ENCODE measurements around the gene PPIA.
A peak's percentile ranks its signal among the peaks of the same experiment; 100 is the strongest.

Gene PPIA

GRCh38 chr7:44796504-44797328 is at the start of gene PPIA:
PPIA (plus strand) TSS chr7:44796681; CDS start chr7:44796725, 44 bp downstream.
- DNase-seq = peak; percentile 98

- DNase-seq = peak; percentile 88
These were observed 48.2 kb upstream of the PPIA start, which contains the start of gene ZMIZ2 for GRCh38 chr7:44748045-44748947. ZMIZ2 (plus strand) TSS chr7:44748847; CDS start chr7:44756250, 7,403 bp downstream.

DNA sequence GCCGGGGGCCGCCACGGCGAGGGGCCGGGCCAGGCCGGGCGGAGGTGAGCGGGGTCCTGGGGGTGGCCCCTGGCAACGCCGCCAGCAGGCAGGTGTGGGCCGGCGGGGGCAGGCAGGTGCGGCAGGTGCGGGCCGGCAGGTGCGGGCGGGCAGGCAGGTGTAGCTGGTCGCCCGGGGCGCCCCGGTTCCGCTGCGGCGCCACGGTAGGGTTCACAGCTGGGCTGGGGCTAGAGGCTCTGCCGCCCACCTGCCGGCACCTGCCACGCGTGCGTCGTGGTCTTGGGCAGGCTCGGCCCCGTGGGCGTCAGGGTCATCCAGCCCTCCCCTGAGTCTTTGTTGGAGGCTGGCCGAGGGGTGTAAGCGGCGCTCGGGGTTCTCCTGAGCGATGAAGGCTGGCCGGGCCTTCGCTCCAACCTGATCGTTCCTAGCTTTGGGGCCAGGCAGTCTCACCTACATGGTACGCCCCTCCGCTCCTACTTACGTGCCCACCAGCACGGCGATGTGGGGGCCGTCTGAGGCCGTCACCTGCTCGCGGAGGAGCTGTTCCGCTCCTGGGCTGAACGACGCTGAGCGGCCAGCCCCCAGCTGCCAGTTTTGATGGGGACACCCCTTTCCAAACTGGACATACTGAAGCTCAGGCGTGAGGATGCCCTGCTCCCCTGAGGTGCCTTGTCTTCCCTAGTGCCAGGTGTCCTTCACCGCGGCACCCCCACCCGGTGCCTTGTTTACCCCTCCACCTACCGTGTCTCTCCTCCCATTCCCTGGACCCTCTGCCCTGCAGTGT is 47.3 kb upstream of the PPIA start:
- DNase-seq = peak; percentile 68

GRCh38 chr7:44749992-44750391 is 46.5 kb upstream of the PPIA start:
- DNase-seq = no peak

DNA sequence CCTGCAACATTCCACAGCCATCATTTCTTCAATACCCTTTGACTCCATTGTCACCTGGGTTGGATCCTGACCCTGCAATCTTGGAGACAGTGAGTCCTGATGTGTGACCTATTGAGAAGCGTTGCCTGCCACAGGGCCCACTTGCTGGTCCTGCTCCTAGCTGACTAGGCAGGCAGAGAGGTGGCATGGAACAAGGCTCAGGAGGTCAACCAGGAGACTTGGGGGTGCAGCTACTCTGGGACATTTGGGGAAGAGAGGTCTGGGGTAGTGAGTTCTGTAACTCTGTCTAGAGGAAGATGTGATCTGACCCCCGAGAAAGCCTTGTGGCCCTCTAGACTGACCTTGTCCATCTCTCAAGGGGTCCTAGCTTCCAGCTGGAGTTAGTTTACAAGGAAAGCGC is 46.1 kb upstream of the PPIA start:
- DNase-seq = no peak

GRCh38 chr7:44750921-44751571 is 45.4 kb upstream of the PPIA start:
- DNase-seq = no peak

GRCh38 chr7:44752822-44753221 is 43.7 kb upstream of the PPIA start:
- DNase-seq = no peak

DNA sequence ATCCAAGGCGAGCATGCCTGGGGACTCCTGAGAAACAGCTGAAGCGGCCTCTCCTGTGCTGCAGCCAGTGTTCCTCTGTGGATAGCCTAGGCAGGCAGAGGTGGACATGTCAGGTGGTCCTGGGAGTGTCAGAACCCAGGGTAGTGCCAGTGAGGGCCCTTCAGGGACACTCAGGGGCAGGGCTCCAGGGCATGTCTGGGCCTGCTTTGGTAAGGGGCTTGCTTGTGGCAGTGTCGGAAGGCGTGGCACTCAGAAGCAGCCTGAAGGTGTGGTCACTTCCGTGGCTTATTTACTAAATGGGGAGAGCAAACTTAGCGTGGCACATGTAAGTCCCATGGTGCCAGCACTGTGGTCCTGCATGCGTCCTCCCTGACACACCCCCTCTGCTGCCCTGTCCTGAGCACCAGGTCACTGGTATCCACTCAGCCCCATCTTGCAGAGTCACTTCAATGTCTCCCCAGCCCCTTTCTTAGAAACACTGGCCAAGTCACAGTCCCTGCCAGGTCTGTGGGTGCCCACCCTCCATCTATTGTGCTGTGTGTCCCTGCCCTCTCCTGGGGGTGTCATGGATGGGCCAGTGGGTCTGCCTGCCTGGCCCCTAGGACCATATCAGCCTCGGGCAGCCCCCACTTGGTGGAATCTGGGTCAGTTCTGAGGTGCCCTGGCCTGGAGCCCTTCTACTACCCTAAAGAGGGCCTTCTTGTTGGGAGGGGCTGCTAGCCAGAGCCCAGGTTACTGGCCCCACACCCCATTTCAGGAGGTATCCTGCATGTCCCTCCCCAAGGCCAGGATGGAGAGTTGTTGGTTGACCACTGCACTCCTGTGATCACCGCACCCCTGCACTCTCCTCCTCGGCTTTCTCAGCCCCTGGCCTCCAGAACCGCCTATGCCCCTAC is 41.4 kb upstream of the PPIA start:
- DNase-seq = no peak

- DNase-seq = no peak
These were observed 40.5 kb upstream of the PPIA start for GRCh38 chr7:44755698-44756627.

GRCh38 chr7:44756904-44757303 is 39.6 kb upstream of the PPIA start:
- DNase-seq = no peak

DNA sequence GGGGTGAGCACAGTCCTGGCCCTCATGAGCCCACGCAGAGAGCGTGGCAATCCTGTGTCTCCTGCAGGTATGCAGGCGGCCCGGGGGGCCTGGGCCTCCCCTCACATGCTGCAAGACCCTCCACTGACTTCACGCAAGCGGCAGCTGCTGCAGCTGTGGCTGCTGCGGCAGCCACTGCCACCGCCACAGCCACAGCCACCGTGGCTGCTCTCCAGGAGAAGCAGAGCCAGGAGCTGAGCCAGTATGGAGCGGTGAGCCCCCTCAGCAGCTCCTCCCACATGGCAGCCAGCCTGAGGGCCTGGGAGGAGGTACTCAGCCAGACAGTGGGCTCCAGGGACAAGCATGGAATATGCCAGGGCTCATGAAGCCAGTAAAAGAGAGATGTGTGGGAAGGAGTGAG is 39.2 kb upstream of the PPIA start:
- no peak for DNase-seq

GRCh38 chr7:44757739-44758138 is 38.7 kb upstream of the PPIA start:
- DNase-seq = no peak

- DNase-seq = no peak
These were observed 37.2 kb upstream of the PPIA start for GRCh38 chr7:44759246-44759645.

DNA sequence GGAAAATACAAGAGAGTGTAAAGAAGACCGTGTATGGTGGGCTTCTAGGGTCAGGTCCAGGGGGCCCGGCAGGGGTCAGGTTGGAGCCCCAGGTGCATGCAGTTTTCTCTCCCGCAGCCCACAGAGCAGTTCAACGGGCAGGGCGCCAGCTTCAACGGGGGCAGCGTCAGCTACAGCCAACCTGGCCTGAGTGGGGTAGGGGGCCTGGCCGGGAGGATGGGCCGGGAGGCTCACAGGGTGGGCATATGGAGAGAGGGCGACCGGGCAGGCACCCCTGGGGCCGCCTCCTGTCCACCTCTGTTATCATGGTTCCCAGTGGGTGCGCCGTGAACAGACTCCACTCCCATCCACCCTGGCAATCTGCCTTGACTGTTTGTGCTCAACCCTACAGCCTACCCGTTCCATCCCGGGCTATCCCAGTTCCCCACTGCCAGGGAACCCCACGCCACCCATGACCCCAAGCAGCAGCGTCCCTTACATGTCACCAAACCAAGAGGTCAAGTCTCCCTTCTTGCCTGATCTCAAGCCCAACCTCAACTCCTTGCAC is 36.4 kb upstream of the PPIA start:
- no peak for DNase-seq

- DNase-seq = no peak
These were observed 35.0 kb upstream of the PPIA start for GRCh38 chr7:44761207-44762161.

DNA sequence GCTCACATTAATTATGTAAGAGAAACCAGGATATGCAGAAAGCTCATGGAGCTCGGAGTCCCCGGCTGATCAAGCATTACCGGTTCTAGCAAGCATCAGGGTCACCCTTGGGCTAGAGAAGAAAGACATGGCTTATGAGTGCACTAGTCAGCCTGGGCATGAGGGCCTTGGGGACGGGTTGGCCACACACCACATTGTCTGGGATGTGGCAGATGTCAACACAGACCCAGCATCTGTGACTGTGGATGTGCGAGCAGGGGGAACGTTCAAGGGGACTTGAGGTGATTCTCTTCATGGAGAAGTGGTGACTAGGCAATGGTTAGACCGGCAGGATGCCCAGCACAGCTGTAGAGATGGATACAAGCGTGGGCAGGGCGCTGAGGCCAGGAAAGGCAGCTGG is 34.2 kb upstream of the PPIA start:
- DNase-seq = no peak

DNA sequence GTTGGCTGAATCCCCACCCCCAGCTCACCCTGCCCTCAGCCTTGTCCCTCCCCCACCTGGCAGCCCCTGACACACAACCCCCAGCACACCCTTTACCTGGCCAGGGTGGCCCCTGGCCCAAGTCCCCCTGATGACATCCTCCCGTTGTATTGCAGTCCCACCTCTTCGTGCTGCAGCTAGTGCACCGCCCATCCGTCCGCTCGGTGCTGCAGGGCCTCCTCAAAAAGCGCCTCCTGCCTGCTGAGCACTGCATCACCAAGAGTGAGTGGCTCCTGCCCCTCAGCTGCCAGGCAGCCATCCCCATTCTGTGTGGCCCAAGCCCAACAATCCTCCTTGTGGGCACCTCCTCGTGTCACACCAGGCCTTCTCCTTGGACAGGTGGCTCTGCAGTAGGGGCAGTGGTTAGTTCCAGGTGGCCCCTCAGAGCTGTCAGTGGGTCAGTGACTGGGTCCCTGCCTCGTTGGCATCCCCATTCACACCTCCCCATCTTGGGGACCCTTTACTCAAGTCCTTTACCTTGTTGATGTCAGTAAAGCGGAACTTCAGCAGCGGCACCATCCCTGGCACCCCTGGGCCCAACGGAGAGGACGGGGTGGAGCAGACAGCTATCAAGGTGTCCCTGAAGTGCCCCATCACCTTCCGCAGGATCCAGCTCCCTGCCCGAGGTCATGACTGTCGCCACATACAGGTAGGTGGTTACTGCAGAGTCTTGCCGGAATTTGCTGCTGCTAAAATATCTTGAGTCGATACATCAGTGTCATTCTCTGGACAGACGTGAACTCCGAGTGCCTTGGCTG is 33.6 kb upstream of the PPIA start:
- no peak for DNase-seq

DNA sequence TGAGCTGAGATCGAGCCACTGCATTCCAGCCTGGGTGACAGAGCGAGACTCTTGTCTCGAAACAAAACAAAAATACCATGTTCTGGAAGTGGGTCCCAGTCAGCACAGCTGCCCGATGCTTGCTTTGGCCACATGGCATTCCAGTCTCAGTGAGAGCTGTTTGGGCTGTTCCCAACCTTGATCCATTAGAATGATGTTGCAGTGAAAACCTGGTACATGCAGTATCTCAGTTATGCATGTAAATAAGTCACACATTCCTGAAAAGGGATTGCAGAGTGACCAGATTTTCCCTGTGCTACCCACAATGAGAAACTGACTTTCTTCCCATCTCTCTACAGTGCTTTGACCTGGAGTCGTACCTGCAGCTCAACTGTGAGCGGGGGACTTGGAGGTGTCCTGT is 32.4 kb upstream of the PPIA start:
- no peak for DNase-seq

All from COR-L47 (cell line).